GM12801 (cell line): ENCODE measurements around the gene NLGN2.

Experiments
- TF ChIP-seq, protein P1 (sequence below): IDR thresholded peaks from one replicate; pipeline ENCODE4 v1.5.1; 2011; ENCODE audit warnings: control low read depth; ENCODE audit not compliant: insufficient read length; ENCODE audit errors: extremely low read depth

The NLGN2 gene

GRCh38 chr17:7407485-7408251, at the start of gene NLGN2:
TSS of gene NLGN2 (plus strand) at chr17:7407845. CDS start at chr17:7408256, 411 bp downstream.
- TF ChIP-seq, protein P1, sequence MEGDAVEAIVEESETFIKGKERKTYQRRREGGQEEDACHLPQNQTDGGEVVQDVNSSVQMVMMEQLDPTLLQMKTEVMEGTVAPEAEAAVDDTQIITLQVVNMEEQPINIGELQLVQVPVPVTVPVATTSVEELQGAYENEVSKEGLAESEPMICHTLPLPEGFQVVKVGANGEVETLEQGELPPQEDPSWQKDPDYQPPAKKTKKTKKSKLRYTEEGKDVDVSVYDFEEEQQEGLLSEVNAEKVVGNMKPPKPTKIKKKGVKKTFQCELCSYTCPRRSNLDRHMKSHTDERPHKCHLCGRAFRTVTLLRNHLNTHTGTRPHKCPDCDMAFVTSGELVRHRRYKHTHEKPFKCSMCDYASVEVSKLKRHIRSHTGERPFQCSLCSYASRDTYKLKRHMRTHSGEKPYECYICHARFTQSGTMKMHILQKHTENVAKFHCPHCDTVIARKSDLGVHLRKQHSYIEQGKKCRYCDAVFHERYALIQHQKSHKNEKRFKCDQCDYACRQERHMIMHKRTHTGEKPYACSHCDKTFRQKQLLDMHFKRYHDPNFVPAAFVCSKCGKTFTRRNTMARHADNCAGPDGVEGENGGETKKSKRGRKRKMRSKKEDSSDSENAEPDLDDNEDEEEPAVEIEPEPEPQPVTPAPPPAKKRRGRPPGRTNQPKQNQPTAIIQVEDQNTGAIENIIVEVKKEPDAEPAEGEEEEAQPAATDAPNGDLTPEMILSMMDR: no peak

DNA sequence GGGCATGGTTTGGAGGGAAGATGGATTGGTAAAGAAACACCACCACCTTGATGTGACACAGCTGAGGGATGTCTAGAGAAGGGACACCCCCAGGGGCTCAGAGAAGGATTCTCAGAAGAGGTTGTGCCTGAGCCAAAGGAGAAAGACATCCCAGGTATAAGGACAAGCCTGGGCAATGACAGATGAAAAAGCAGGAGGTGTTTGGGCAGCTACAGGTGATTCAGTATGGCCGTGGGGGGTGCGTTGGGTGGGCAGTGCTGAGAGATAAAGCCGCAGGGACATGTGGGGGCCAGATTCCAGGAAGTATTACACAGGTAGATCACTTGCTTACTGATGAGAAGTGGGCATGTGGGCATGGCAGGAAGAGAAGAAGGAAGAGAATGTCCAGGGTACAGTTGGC, 45.7 kb upstream of the NLGN2 start:
- TF ChIP-seq, protein P1: no peak

- TF ChIP-seq, protein P1: no peak
These were observed 44.3 kb upstream of the NLGN2 start for GRCh38 chr17:7363311-7363710.

- TF ChIP-seq, protein P1: no peak
These were observed 40.6 kb upstream of the NLGN2 start for GRCh38 chr17:7367083-7367482.

GRCh38 chr17:7367918-7368598, 39.6 kb upstream of the NLGN2 start:
- TF ChIP-seq, protein P1: no peak

- TF ChIP-seq, protein P1: no peak
These were observed 37.8 kb upstream of the NLGN2 start for GRCh38 chr17:7369825-7370224.

DNA sequence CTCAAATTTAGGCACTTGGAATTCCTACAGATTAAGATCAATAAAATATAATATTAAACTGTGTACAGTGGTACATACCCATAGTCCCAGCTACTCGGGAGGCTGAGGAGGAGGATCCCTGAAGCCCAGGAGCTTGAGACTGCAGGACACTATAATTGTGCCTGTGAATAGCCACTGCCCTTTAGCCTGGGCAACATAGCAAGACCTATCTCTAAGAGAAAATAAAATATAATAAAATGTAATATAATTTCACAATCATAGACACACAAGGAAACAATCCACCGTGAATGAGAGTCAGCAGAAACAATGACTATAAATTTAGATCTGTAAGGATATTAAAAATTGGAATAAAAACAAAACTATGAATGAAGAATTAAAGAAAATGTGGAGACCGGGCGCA, 36.8 kb upstream of the NLGN2 start:
- TF ChIP-seq, protein P1: no peak
